Urinary bladder (tissue), 4 donors: Measurements from ENCODE around the gene POLD3. TPM values are rescaled to one million over a fixed set of nuclear protein-coding genes. Genes with fewer than 3 reads are reported as not detected.
A peak's percentile ranks its signal among the peaks of the same experiment; 100 is the strongest.
"Not testable (repeated sequence)": the region's sequence is repeated elsewhere in the genome, so short reads cannot be mapped to it uniquely, and the experiment has no call there.

Experiments
- DNase-seq: peaks from one replicate; pipeline ENCODE4 v3.0.0-alpha.2; 2015; ENCODE audit errors: extremely low spot score
- H3K27ac ChIP-seq: one replicate; pipeline ENCODE4 v1.5.1; 2013; ENCODE audit warnings: low read depth, mild to moderate bottlenecking, moderate library complexity
- H3K36me3 ChIP-seq: one replicate; pipeline ENCODE4 v1.6.1; 2013; ENCODE audit warnings: mild to moderate bottlenecking, moderate library complexity; ENCODE audit not compliant: insufficient read depth
- H3K4me1 ChIP-seq: one replicate; pipeline ENCODE4 v1.6.1; 2013; ENCODE audit warnings: mild to moderate bottlenecking, moderate library complexity; ENCODE audit not compliant: insufficient read depth
- H3K4me3 ChIP-seq: one replicate; pipeline ENCODE4 v1.5.1; 2013; ENCODE audit warnings: low read depth, low read length
- WGBS: extraction: QIAGEN DNeasy Blood & Tissue Kit; methylation state at CpG from one replicate; pipeline ENCODE4 v1.1.7; 2013; 5-methylcytosine and 5-hydroxymethylcytosine counted together
- polyA plus RNA-seq: library from polyadenylated mRNA; stranded (reverse); fragments of 200-250 nt; gene quantifications from one replicate; pipeline ENCODE4 v1.2.3, GENCODE V29; 2013
- total RNA-seq: library from RNA; depleted of rRNA; stranded (reverse); fragments of >200 nt; gene quantifications from one replicate; pipeline ENCODE4 v1.2.3, GENCODE V29; 2014
- donor health status: healthy with polysubstance abuse.
- donor health status: healthy.

Gene POLD3
- total and polyA plus RNA-seq, 2 donors, result 15.9 to 25.5 TPM

DNA sequence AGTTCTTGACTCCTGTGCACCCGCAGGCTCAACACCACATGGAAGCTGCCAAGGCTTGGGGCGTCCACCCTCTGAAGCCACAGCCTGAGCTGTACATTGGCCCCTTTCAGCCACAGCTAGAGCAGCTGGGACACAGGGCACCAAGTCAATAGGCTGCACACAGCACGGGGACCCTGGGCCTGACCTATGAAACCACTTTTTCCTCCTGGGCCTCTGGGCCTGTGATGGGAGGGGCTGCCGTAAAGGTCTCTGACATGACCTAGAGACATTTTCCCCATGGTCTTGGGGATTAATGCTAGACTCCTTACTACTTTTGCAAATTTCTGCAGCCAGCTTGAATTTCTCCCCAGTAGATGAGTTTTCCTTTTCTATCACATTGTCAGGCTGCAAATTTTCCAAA lies 66.7 kb downstream of the POLD3 start:
- not testable (repeated sequence) for H3K4me1 ChIP-seq, DNase-seq
- WGBS, result 79% methylated on average over 4 of the region's 4 CpGs

DNA sequence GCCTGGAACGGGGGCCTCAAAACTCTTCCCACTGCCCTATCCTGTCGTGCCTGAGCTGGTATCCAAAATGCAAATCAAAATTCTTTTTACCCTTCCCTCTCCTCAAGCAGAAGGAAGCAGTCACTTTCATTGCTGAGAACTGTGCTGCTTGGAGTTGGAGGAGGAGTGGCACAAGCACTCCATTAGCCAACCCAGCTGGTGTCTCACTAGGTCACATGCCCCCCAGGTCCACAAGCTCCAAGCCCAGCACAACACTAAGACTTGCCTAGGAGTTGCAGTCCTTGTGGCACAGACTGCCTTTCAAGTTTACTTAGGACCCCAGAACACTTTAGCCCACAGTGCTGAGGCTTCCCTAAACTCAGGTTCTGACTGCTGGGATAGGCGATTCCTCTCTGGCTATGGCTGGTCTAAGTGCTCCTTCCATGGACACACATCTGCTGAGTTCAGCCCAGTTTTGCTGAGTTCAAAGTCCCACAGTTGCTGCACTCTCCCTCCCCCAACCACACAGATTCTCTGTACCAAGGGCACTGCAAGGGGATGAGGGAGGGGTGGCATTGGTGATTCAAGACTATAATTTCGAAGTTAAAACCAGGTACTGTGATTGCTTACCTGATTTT lies 70.2 kb downstream of the POLD3 start:
- 95% methylated on average over 4 of the region's 4 CpGs for WGBS
- no peak overlapping the region for H3K4me3 ChIP-seq
- H3K36me3 ChIP-seq, result no peaks in the 10 kb centered on the region
- DNase-seq, result no peak
- H3K27ac ChIP-seq, result no peak overlapping the region
- no peaks in the 10 kb centered on the region for H3K4me1 ChIP-seq

More for the DNA sequence above, 66.7 kb downstream of the POLD3 start:
- not testable (repeated sequence) for H3K27ac ChIP-seq, H3K36me3 ChIP-seq, H3K4me3 ChIP-seq

DNA sequence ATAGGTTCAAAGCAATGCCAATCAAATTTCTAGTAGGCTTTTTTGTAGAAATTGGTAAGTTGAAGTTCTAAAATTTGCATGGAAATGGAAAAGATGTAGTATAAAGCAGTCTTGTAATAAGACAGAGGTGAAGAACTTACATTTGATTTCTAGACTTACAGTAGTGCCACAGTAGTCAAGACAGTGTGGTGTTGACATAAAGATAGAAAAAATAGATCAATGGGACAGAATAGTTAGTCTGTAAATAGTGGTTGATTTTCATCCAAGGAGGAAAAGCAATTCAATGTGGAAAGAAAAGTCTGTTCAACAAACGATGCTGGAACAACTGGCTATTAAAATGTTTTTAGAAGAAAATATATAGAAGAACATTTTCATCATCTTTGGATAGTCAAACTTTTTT lies 70.9 kb downstream of the POLD3 start:
- Histone ChIP-seq H3K27ac (no peak overlapping the region), H3K4me1 (no peaks in the 10 kb centered on the region), H3K4me3 (no peak overlapping the region), H3K36me3 (no peaks in the 10 kb centered on the region)
- 84% methylated on average over 1 of the region's 1 CpG for WGBS
- DNase-seq, result no peak

DNA sequence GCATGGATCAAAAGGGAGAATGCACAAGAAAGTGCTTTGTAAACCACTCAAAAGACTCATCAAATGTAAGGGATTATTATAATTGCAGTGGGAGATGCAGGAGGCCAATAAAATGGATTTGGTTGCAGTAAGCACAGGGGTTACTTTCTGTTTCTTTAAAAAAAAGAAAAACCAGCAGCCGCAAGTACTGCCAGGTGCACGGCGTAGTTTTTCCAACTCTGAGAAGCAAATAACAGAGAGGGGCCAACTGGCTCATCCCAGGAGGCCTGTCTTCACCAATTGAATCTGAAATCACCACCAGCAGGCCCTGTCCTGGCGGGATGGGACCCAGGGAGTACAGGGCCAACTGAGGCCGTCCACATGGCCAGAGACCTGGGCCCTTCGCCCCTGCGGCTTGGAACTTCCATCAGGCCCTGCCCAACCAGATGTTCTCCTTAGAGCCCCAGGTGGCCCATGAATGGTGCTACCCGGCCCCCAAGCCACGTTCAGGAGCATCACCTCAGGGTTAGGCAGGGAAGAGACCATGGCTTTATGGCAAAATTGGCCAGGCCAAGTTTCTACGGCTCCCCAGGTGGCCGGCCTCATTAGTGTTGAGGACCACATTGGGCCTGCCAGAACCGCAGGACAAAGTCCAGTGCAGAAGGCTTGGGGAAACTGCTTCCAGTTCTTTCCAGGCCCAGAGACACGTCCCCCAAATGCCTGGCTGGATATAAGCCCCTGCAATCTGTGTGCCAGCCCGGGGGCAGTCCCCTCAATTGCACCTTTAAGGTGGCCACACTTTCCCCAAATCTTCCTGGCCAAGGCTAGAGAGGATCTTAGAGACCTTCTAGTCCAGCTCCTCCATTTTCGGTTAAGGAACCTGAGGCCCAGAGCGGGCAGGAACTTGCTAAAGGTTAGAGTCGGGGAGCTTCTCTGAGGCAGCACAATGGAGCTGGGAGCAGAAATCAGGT lies 77.1 kb downstream of the POLD3 start:
- no peak overlapping the region for H3K27ac ChIP-seq
- H3K4me3 ChIP-seq, result no peak overlapping the region
- DNase-seq, result no peak
- whole genome bisulfite sequencing, result 86% methylated on average over 17 of the region's 17 CpGs
- no peaks in the 10 kb centered on the region for H3K36me3 ChIP-seq
- H3K4me1 ChIP-seq, result no peaks in the 10 kb centered on the region

DNA sequence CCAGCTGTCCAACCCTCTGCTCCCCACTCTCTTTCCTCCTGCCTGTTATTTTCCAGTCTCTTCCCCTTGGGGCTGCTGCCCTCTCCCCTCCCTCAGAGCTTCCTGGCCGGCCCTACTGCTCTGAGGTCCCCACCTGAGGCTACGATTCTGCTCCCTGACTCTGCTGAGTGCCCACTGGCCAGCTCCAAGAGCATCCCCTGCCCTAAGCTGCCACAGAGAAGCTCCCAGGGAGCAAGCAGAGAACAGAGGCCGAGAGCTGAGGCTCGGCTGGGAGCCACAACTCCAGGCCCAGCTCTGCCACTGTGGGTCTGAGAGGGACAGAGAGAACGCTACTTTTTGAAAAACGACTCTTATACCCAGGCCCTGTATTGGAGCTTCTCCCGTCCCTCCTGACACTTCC lies 77.8 kb downstream of the POLD3 start:
- Histone ChIP-seq H3K4me1 (no peaks in the 10 kb centered on the region), H3K36me3 (no peaks in the 10 kb centered on the region), H3K4me3 (no peak overlapping the region), H3K27ac (no peak overlapping the region)
- no peak for DNase-seq
- WGBS, result 94% methylated on average over 7 of the region's 7 CpGs

DNA sequence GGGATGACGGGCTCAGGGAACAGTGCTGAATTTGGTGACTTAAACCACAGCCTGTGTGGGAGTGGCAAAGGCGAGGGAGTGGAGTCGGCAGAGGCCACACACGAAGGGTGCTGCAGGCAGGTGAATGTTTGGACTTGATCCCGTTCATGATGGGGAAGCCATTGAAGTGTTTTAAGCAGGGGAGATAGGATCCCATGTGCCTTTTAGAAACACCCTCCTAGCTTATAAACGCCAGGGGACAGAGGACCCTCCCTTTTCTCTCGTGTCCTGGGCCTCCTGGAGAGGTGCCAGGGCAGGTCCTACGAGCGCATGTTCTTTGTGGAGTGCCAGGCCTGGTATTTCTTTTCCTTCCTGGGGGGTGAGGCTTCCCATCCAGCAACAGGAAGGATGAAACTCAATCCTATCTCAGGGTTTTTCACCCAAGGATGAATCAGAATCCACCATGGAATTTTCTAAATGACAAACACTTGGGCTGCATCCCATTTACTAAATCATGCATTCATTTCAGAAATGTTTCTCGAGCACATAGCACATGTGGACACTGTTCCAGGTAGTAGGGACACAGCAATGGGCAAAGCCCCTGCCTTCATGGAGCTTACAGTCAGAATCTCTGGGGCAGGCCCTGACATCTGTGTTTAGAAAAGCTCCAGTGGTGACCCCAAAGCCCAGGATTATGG lies 79.3 kb downstream of the POLD3 start:
- no peak for DNase-seq
- 87% methylated on average over 10 of the region's 10 CpGs for WGBS
- no peaks in the 10 kb centered on the region for H3K4me1 ChIP-seq
- H3K36me3 ChIP-seq, result no peaks in the 10 kb centered on the region
- no peak overlapping the region for H3K4me3 ChIP-seq
- no peak overlapping the region for H3K27ac ChIP-seq

DNA sequence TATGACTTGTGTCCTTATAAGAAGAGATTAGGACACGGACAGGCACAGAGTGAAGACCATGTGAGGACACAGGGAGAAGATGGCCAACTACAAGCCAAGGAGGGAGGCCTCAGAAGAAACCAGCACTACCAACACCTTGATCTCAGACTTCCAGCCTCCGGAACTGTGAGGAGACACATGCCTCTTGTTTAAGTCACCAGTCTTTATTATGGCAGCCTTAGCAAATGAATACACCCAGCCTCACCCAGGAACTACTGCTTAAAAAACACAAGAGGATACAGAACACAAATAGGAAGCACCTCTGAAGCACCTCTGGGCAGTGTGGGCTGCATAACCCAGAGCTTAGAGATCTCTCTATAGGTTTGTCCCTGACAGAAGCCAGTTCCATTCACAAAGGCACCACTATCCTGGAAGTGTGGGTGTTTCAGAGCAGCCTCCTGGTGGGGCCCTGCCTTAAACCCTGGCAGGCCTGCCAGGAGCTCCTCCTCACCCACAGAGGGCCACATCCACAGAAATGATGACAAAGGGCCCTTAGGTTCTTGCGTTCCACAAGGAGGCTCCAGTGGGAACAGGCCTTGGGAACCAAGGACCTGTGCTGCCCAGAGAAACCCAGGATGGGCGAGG lies 80.1 kb downstream of the POLD3 start:
- WGBS, result 71% methylated on average over 4 of the region's 4 CpGs
- no peak for DNase-seq

DNA sequence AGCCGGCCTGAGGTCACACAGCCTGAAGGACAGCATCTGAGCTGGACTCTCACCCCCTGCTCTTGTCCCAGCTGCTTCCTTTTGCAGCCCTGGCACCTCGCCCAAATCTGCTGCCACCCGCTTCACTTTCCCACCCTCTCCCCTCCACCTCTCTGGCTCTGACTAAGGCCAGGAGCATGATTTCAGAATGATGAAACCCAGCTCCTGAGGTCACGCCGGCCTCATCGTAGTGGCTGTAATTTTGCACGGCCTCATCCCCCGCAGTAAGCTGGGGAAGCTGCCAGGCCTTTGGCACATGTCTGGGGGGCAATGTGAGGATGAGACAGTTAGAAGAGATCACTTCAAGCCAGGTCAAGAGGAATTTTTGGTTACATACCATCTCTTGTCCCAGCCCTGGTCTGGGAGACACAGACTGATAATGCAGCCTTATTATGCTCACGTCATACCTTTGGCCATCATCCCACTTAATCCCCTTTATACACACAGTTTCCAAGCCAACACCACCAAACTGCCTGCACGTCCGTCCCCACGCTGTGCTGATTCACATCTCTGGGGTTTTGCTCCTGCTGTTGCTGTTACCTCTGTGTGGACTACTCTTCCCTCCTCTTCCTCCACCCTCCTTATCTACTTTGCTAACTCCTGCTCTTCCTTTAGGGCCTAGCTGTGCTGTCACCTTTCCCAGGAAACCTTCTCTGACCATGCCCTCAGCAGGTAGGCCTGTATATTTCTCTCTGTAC lies 80.7 kb downstream of the POLD3 start:
- WGBS, result 24% methylated on average over 12 of the region's 12 CpGs
- peak; percentile 48 for DNase-seq
- Histone ChIP-seq H3K4me3 (no peak overlapping the region), H3K36me3 (no peaks in the 10 kb centered on the region), H3K27ac (peak overlapping the region; percentile 63), H3K4me1 (no peaks in the 10 kb centered on the region)

More for the DNA sequence above, 80.1 kb downstream of the POLD3 start:
- Histone ChIP-seq H3K36me3 (no peaks in the 10 kb centered on the region), H3K4me3 (no peak overlapping the region), H3K4me1 (no peaks in the 10 kb centered on the region), H3K27ac (peak overlapping the region; percentile 63)

DNA sequence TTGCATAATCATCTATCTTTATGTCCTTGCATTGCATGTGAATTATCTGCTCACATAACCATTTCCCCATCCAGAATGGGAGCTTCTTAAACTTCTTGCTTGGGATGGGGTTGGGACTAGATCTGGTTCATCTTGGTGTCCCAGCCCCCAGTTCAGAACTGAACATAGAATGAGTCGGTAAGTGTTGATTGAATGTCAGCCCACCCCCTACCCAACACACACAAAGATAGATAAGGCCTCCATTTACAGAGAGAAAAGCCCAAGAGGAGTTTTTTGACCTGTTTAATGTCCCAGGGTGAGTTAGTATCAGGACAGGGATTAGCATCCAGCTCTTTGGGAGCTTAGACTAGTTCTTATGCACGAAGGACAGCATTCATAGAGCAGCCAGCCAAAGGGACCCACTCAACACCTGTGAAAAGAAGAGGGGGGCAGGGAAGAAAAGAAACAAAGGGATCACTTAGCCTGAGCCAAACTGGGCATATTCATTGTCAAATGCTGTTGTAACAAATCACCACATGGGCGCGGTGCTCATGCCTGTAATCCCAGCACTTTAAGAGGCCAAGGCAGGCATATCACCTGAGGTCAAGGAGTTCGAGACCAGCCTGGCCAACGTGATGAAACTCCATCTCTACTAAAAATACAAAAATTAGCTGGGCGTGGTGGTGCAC lies 81.4 kb downstream of the POLD3 start:
- DNase-seq, result no peak
- Histone ChIP-seq H3K27ac (peak overlapping the region; percentile 11), H3K4me1 (no peaks in the 10 kb centered on the region), H3K36me3 (no peaks in the 10 kb centered on the region), H3K4me3 (no peak overlapping the region)
- 62% methylated on average over 7 of the region's 7 CpGs for WGBS

DNA sequence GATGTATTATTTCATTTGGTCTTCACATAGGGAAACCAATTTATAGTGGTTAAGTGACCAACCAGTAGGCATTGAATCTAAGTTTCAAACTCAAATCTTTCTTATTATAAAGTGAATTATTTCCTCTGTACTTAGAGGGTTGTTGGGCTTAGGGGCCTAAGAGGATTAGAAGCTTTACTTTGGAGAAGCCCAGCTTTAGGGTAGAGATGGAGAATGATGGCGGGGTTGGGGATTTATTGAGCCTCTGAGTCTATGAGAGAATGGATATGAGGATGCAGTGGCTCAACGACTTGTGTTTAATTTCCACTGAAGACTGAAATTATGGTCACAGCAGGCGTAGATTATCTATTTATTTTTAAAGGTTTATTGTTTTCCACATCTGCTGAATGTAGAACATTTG lies 83.4 kb downstream of the POLD3 start:
- Histone ChIP-seq H3K27ac (no peak overlapping the region), H3K36me3 (no peaks in the 10 kb centered on the region), H3K4me1 (no peaks in the 10 kb centered on the region), H3K4me3 (no peak overlapping the region)
- DNase-seq, result no peak
- 74% methylated on average over 3 of the region's 3 CpGs for WGBS

DNA sequence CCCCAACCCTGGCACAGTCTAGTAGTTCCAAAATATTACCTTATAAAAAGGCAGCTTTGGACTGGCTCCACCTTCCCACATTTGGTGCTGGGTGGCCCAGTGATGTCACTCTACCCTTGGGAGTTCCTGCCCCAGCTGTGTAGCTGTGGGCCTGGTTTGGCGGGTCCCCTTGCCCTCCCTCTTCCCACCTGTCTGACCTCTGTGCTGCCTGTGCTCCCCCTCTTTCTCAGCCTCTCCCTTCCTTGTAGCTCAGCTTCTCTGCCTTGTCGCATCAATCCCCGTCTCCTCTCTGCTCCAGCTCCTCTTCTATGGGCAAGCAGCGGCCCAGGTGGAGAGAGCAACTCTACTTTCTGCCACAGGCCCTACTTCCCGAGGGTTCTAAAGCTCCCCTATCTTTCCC lies 84.2 kb downstream of the POLD3 start:
- 84% methylated on average over 5 of the region's 5 CpGs for WGBS
- H3K4me1 ChIP-seq, result no peaks in the 10 kb centered on the region

DNA sequence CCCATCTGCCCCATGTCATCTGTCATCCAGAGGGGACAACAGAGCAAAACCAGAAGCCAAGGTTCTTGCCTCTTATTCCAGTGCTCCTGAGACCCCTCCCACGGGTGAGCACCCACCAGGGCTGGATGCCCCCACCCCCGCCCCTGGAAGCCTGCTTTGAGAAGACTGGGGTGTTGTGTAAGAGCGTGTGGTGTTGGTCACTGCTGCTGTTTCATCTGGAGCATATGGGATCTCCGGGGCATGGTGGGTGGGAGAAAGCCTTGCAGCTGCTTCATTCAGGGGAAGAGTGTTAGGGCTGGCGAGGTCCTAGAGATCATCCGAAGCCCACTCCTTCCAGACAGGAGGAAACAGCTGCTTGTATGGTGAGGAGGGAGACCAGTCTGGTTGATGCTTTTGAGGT lies 84.7 kb downstream of the POLD3 start:
- no peak overlapping the region for H3K4me3 ChIP-seq
- no peak overlapping the region for H3K27ac ChIP-seq
- WGBS, result 78% methylated on average over 6 of the region's 6 CpGs
- DNase-seq, result no peak
- no peaks in the 10 kb centered on the region for H3K36me3 ChIP-seq
- no peaks in the 10 kb centered on the region for H3K4me1 ChIP-seq

More for the DNA sequence above, 84.2 kb downstream of the POLD3 start:
- DNase-seq, result no peak
- Histone ChIP-seq H3K36me3 (no peaks in the 10 kb centered on the region), H3K27ac (no peak overlapping the region), H3K4me3 (no peak overlapping the region)
